H9 (cell line): Measurements from ENCODE around the gene KRT85. TPM values are rescaled to one million over a fixed set of nuclear protein-coding genes. Genes with fewer than 3 reads are reported as not detected.

Source experiments
- DNase-seq: peaks from one replicate; pipeline ENCODE4 v3.0.0-alpha.2; 2017
- H2AFZ ChIP-seq: one replicate; pipeline ENCODE4 v1.6.1; 2013; ENCODE audit warnings: mild to moderate bottlenecking, low read length, control low read depth, moderate library complexity
- H2AK5ac ChIP-seq: 2 replicates; pipeline ENCODE4 v1.6.1; 2013; ENCODE audit warnings: low read length, control low read depth, mixed read lengths; ENCODE audit not compliant: insufficient read length
- H2BK120ac ChIP-seq: one replicate; pipeline ENCODE4 v1.6.1; 2013; ENCODE audit warnings: low read depth, mild to moderate bottlenecking, low read length, control low read depth, inconsistent platforms; ENCODE audit not compliant: poor library complexity, severe bottlenecking
- H2BK12ac ChIP-seq: 2 replicates; pipeline ENCODE4 v1.6.1; 2013; ENCODE audit warnings: low read length, control low read depth, mixed read lengths, low read depth; ENCODE audit not compliant: insufficient read length
- H2BK15ac ChIP-seq: 2 replicates; pipeline ENCODE4 v1.6.1; 2013; ENCODE audit warnings: low read depth, low read length, control low read depth
- H2BK20ac ChIP-seq: one replicate; pipeline ENCODE4 v1.6.1; 2013; ENCODE audit warnings: low read depth, mild to moderate bottlenecking, low read length, control low read depth, inconsistent platforms; ENCODE audit not compliant: poor library complexity, severe bottlenecking
- H2BK5ac ChIP-seq: 2 replicates; pipeline ENCODE4 v1.6.1; 2013; ENCODE audit warnings: low read length, control low read depth, mixed read lengths; ENCODE audit not compliant: insufficient read length
- H3K14ac ChIP-seq: 2 replicates; pipeline ENCODE4 v1.6.1; 2013; ENCODE audit warnings: low read length, control low read depth; ENCODE audit not compliant: insufficient read depth
- H3K18ac ChIP-seq: 2 replicates; pipeline ENCODE4 v1.6.1; 2013; ENCODE audit warnings: low read depth, mild to moderate bottlenecking, mixed read lengths, low read length, control low read depth; ENCODE audit not compliant: insufficient read length
- H3K23ac ChIP-seq: 2 replicates; pipeline ENCODE4 v1.6.1; 2013; ENCODE audit warnings: low read length, control low read depth, mixed read lengths, low read depth; ENCODE audit not compliant: insufficient read length
- H3K23me2 ChIP-seq: 2 replicates; pipeline ENCODE4 v1.6.1; 2013; ENCODE audit warnings: low read depth, mild to moderate bottlenecking, mixed read lengths, low read length, control low read depth; ENCODE audit not compliant: insufficient read length, poor library complexity, severe bottlenecking
- H3K27ac ChIP-seq: 2 replicates; pipeline ENCODE4 v1.5.1; 2013; ENCODE audit warnings: low read length, control low read depth, mixed read lengths, low read depth; ENCODE audit not compliant: insufficient read length
- H3K27me3 ChIP-seq: 2 replicates; pipeline ENCODE4 v1.6.1; 2013; ENCODE audit warnings: low read length, control low read depth, inconsistent platforms; ENCODE audit not compliant: insufficient read depth
- H3K4ac ChIP-seq: 2 replicates; pipeline ENCODE4 v1.6.1; 2013; ENCODE audit warnings: low read depth, mild to moderate bottlenecking, control low read depth, inconsistent platforms, low read length, moderate library complexity
- H3K4me1 ChIP-seq: 2 replicates; pipeline ENCODE4 v1.6.1; 2013; ENCODE audit warnings: low read length, control low read depth, inconsistent platforms; ENCODE audit not compliant: insufficient read depth
- H3K4me2 ChIP-seq: 2 replicates; pipeline ENCODE4 v1.6.1; 2013; ENCODE audit warnings: low read length, control low read depth, mixed read lengths; ENCODE audit not compliant: insufficient read length, insufficient read depth
- H3K56ac ChIP-seq: 2 replicates; pipeline ENCODE4 v1.6.1; 2013; ENCODE audit warnings: low read depth, mild to moderate bottlenecking, mixed read lengths, low read length, control low read depth; ENCODE audit not compliant: insufficient read length
- H3K79me1 ChIP-seq: 2 replicates; pipeline ENCODE4 v1.6.1; 2013; ENCODE audit warnings: low read depth, mild to moderate bottlenecking, moderate library complexity, low read length, control low read depth, inconsistent platforms; ENCODE audit not compliant: insufficient read depth, poor library complexity, severe bottlenecking
- H3K79me2 ChIP-seq: 2 replicates; pipeline ENCODE4 v1.6.1; 2013; ENCODE audit warnings: low read length, control low read depth, inconsistent platforms; ENCODE audit not compliant: insufficient read depth
- H3K9ac ChIP-seq: 2 replicates; pipeline ENCODE4 v1.6.1; 2013; ENCODE audit warnings: low read length, control low read depth, mixed read lengths; ENCODE audit not compliant: insufficient read length; ENCODE audit errors: extremely low read depth
- H3K9me3 ChIP-seq: one replicate; pipeline ENCODE4 v1.6.1; 2013; ENCODE audit warnings: low read depth, low read length, inconsistent platforms; ENCODE audit not compliant: control insufficient read depth
- H3T11ph ChIP-seq: one replicate; pipeline ENCODE4 v1.6.1; 2013; ENCODE audit warnings: mild to moderate bottlenecking, low read length, control low read depth, inconsistent platforms
- H4K20me1 ChIP-seq: one replicate; pipeline ENCODE4 v1.6.1; 2013; ENCODE audit not compliant: control insufficient read depth, insufficient read length, insufficient read depth
- H4K5ac ChIP-seq: 2 replicates; pipeline ENCODE4 v1.6.1; 2013; ENCODE audit warnings: low read depth, mild to moderate bottlenecking, mixed read lengths, low read length, control low read depth; ENCODE audit not compliant: insufficient read length
- H4K8ac ChIP-seq: replicated peaks from 2 replicates; pipeline ENCODE4 v1.6.1; 2013; ENCODE audit warnings: low read length, control low read depth, mixed read lengths, low read depth; ENCODE audit not compliant: insufficient read length
- H4K91ac ChIP-seq: 2 replicates; pipeline ENCODE4 v1.6.1; 2013; ENCODE audit warnings: low read depth, mild to moderate bottlenecking, moderate library complexity, mixed read lengths, low read length, control low read depth; ENCODE audit not compliant: insufficient read length
- H3K27ac Mint-ChIP-seq, 3 experiments: 2 replicates in 2 of 3; 3 replicates in 1 of 3; pipeline ENCODE4 v1.8.0; 2020 to 2021; ENCODE audit warnings: mixed read lengths in 3 of 3, mild to moderate bottlenecking in 1 of 3, moderate library complexity in 1 of 3
- H3K27me3 Mint-ChIP-seq: 2 replicates; pipeline ENCODE4 v1.8.0; 2021; ENCODE audit warnings: low read depth, mild to moderate bottlenecking, moderate library complexity, mixed read lengths
- H3K36me3 Mint-ChIP-seq, 3 experiments: 2 replicates in 2 of 3; 3 replicates in 1 of 3; pipeline ENCODE4 v1.8.0; 2020 to 2021; ENCODE audit warnings: low read depth in 3 of 3, mixed read lengths in 3 of 3; ENCODE audit not compliant: insufficient read depth in 1 of 3
- H3K4me1 Mint-ChIP-seq, 2 experiments: 2 replicates each; pipeline ENCODE4 v1.8.0; 2020; ENCODE audit warnings: mixed read lengths in 2 of 2
- H3K4me3 Mint-ChIP-seq, 2 experiments: 2 replicates in 1 of 2; 3 replicates in 1 of 2; pipeline ENCODE4 v1.8.0; 2020 to 2021; ENCODE audit warnings: mild to moderate bottlenecking in 2 of 2, mixed read lengths in 2 of 2, moderate library complexity in 1 of 2
- H3K9me3 Mint-ChIP-seq, 2 experiments: 2 replicates in 1 of 2; 3 replicates in 1 of 2; pipeline ENCODE4 v1.8.0; 2020; ENCODE audit warnings: mild to moderate bottlenecking in 2 of 2, mixed read lengths in 2 of 2, moderate library complexity in 1 of 2
- WGBS: extraction: QIAGEN DNeasy Blood & Tissue Kit; methylation state at CpG from one replicate; pipeline ENCODE4 v1.1.7; 2013; ENCODE audit warnings: missing lambda C conversion rate, low lambda C conversion rate, mixed read lengths; ENCODE audit not compliant: insufficient read length; ENCODE audit errors: extremely low coverage; 5-methylcytosine and 5-hydroxymethylcytosine counted together
- total RNA-seq: library from RNA; stranded (reverse); gene quantifications from 2 replicates; pipeline ENCODE4 v1.2.1, GENCODE V29; 2021
- TF ChIP-seq, protein P1 (sequence below): fragments of 200-600 bp; sonication (generic); conservative IDR thresholded peaks from 3 replicates; pipeline ENCODE4 v1.8.0; 2021; ENCODE audit warnings: antibody characterized with exemption, mild to moderate bottlenecking

The KRT85 gene
- total RNA-seq, 1 experiment from 2014 or later: not detected

DNA sequence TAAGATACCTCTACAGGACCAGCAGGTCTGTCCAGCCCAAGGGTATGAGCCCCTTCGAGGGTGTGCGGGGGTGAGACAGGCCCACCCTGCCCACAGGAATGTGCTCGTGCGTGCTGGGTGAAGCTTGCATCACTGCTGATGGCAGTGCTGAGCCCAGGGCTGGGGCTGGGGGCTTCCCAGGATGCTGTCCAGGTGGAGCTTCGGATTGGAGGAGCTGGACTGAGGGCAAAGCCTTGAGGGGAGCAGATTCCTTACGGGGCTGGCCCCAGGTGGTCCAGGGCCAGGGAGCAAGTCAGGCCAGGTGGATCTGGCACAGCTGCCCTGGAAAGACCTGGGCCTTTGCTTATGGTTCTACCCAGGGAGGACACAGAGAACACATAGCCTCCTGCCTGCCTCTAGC is 2.5 kb upstream of the KRT85 start:
- H3K9ac ChIP-seq: no peak overlapping the region
- Mint-ChIP-seq H3K9me3 (no peaks in the 10 kb centered on the region), H3K36me3 (no peaks in the 10 kb centered on the region), H3K27ac (no peak overlapping the region), H3K4me3 (no peak overlapping the region), H3K4me1 (peaks cover 0 to 11% of the 10 kb centered on the region in 2 experiments; a peak in 2 of 4 replicates), H3K27me3 (peaks cover 10% of the 10 kb centered on the region)
- no peak overlapping the region for H2BK12ac ChIP-seq
- H3K56ac ChIP-seq: no peak overlapping the region
- no peak overlapping the region for H2AFZ ChIP-seq
- no peak overlapping the region for H2BK15ac ChIP-seq
- no peak overlapping the region for H2AK5ac ChIP-seq
- WGBS: no CpG with 5 or more reads among the region's 6 CpGs
- H3K23ac ChIP-seq: no peak overlapping the region
- H3K79me1 ChIP-seq: no peaks in the 10 kb centered on the region
- H3K27ac ChIP-seq: no peak overlapping the region
- no peaks in the 10 kb centered on the region for H3K9me3 ChIP-seq
- TF ChIP-seq, protein P1, sequence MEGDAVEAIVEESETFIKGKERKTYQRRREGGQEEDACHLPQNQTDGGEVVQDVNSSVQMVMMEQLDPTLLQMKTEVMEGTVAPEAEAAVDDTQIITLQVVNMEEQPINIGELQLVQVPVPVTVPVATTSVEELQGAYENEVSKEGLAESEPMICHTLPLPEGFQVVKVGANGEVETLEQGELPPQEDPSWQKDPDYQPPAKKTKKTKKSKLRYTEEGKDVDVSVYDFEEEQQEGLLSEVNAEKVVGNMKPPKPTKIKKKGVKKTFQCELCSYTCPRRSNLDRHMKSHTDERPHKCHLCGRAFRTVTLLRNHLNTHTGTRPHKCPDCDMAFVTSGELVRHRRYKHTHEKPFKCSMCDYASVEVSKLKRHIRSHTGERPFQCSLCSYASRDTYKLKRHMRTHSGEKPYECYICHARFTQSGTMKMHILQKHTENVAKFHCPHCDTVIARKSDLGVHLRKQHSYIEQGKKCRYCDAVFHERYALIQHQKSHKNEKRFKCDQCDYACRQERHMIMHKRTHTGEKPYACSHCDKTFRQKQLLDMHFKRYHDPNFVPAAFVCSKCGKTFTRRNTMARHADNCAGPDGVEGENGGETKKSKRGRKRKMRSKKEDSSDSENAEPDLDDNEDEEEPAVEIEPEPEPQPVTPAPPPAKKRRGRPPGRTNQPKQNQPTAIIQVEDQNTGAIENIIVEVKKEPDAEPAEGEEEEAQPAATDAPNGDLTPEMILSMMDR: no peak
- no peak overlapping the region for H3K4ac ChIP-seq
- H3K14ac ChIP-seq: no peak overlapping the region
- no peak overlapping the region for H2BK20ac ChIP-seq
- H3K27me3 ChIP-seq: no peaks in the 10 kb centered on the region
- H3K4me2 ChIP-seq: no peak overlapping the region
- no peak overlapping the region for H2BK120ac ChIP-seq
- no peak overlapping the region for H3K18ac ChIP-seq
- H4K5ac ChIP-seq: no peak overlapping the region
- H4K20me1 ChIP-seq: no peaks in the 10 kb centered on the region
- H3K4me1 ChIP-seq: no peaks in the 10 kb centered on the region
- no peak overlapping the region for H3T11ph ChIP-seq
- no peaks in the 10 kb centered on the region for H3K79me2 ChIP-seq
- H4K8ac ChIP-seq: no peak overlapping the region
- no peaks in the 10 kb centered on the region for H3K23me2 ChIP-seq
- DNase-seq: no peak
- H4K91ac ChIP-seq: no peak overlapping the region
- H2BK5ac ChIP-seq: no peak overlapping the region
